T-cell (primary cell): ENCODE results near the gene CNNM3. TPM values are rescaled to one million over a fixed set of nuclear protein-coding genes. Genes with fewer than 3 reads are reported as not detected.

ENCODE experiments used
- total RNA-seq, 35 experiments: library from RNA in 6 of 35; stranded (reverse) in 6 of 35; fragments of 120-200 nt in 1 of 35; gene quantifications; one replicate each; pipeline versions ENCODE4 v1.2.1 to v1.2.4 and lab custom pipeline; 2013 to 2026

The CNNM3 gene
- total RNA-seq, 5 donors from 2014 or later (not counting 1 experiment from before 2014, with no cell fraction given): 44.2 to 55.3 (median 48.0) TPM

Other genes starting within 250 kb of the CNNM3 start
- gene KANSL3, start 178.0 kb upstream of the CNNM3 start, total RNA-seq: 10 to 100 TPM; 55.1 to 67.6 (median 60.2) TPM
- gene FER1L5, start 173.5 kb upstream of the CNNM3 start, total RNA-seq: not detected
- gene LMAN2L, start 76.2 kb upstream of the CNNM3 start, total RNA-seq: 1 to 10 TPM; 4.7 to 8.9 (median 7.8) TPM
- 1 to 10 TPM; 5.3 to 9.4 (median 6.4) TPM for gene CNNM4, start 55.4 kb upstream of the CNNM3 start, total RNA-seq
- gene ANKRD23, start 27.8 kb downstream of the CNNM3 start, total RNA-seq: 10 to 100 TPM; 10.1 to 19.5 (median 16.4) TPM
- 10 to 100 TPM; 16.9 to 25.0 (median 19.2) TPM for gene ANKRD39, start 41.7 kb downstream of the CNNM3 start, total RNA-seq
- gene SEMA4C, start 53.8 kb downstream of the CNNM3 start, total RNA-seq: 10 to 100 TPM; 36.3 to 89.0 (median 72.3) TPM
- 1 to 10 TPM in 4 of 5 donors, under 1 TPM in 1; 0.86 to 1.7 (median 1.2) TPM for gene FAM178B, start 170.3 kb downstream of the CNNM3 start, total RNA-seq